DND-41 (cell line): Measurements from ENCODE around the gene GPR176.

Experiments
- EZH2 ChIP-seq: IDR thresholded peaks from 3 replicates; pipeline ENCODE4 v1.6.1; 2012; ENCODE audit warnings: borderline replicate concordance, low read depth, mild to moderate bottlenecking, moderate library complexity, low read length, inconsistent platforms; ENCODE audit not compliant: severe bottlenecking
- TF ChIP-seq, protein P1 (sequence below): IDR thresholded peaks from 2 replicates; pipeline ENCODE4 v1.5.1; 2012; ENCODE audit warnings: borderline replicate concordance, low read length, moderate library complexity, mild to moderate bottlenecking; ENCODE audit not compliant: poor library complexity, severe bottlenecking; ENCODE audit errors: extremely low read depth

DNA sequence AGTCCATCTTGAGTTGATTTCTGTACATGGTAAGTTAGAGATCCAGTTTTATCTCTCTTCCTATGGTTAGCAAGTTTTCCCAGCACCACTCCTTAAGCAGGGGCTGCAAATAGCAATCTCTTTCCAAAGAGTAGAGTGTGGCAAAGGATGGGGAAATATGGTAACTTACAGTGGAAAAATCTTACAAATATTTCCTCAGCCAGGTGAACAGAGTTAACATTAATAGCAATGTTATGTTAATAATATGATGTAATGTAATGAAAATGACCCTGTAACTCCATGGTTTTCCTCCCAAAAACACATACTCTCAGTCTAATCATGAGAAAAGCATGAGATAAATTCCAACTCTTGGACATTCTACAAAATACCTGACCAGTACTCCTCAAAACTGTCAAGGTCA lies 167.8 kb downstream of the GPR176 start:
- TF ChIP-seq, protein P1, sequence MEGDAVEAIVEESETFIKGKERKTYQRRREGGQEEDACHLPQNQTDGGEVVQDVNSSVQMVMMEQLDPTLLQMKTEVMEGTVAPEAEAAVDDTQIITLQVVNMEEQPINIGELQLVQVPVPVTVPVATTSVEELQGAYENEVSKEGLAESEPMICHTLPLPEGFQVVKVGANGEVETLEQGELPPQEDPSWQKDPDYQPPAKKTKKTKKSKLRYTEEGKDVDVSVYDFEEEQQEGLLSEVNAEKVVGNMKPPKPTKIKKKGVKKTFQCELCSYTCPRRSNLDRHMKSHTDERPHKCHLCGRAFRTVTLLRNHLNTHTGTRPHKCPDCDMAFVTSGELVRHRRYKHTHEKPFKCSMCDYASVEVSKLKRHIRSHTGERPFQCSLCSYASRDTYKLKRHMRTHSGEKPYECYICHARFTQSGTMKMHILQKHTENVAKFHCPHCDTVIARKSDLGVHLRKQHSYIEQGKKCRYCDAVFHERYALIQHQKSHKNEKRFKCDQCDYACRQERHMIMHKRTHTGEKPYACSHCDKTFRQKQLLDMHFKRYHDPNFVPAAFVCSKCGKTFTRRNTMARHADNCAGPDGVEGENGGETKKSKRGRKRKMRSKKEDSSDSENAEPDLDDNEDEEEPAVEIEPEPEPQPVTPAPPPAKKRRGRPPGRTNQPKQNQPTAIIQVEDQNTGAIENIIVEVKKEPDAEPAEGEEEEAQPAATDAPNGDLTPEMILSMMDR, result no peak
- TF ChIP-seq EZH2, result no peak
